Activated T-cell treated with anti-CD3 and anti-CD28 coated beads for 1 hour (primary cell): ENCODE results near the gene MAP3K12.

Experiments used
- DNase-seq: peaks from one replicate; pipeline ENCODE4 v3.0.0-alpha.2; 2020; ENCODE audit warnings: low read depth

MAP3K12 gene

GRCh38 chr12:53510181-53510812 is 11.0 kb upstream of the MAP3K12 start:
- DNase-seq: no peak

GRCh38 chr12:53508534-53509170 is 9.4 kb upstream of the MAP3K12 start:
- peak; percentile 73 for DNase-seq

DNA sequence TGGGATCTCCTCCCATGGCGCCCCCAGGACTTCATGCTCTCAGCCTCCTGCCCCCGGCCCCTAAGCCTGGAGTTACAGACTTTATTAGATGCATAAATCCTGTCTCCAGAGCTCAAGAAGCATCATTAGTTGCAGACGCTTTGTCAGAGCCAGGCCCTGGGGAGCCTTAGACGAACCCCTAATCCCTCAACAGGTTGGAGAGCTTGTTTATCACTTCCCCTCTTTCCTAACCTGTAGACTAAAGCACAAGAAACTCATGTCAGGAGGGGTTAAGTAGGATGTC is 8.3 kb upstream of the MAP3K12 start:
- no peak for DNase-seq

DNA sequence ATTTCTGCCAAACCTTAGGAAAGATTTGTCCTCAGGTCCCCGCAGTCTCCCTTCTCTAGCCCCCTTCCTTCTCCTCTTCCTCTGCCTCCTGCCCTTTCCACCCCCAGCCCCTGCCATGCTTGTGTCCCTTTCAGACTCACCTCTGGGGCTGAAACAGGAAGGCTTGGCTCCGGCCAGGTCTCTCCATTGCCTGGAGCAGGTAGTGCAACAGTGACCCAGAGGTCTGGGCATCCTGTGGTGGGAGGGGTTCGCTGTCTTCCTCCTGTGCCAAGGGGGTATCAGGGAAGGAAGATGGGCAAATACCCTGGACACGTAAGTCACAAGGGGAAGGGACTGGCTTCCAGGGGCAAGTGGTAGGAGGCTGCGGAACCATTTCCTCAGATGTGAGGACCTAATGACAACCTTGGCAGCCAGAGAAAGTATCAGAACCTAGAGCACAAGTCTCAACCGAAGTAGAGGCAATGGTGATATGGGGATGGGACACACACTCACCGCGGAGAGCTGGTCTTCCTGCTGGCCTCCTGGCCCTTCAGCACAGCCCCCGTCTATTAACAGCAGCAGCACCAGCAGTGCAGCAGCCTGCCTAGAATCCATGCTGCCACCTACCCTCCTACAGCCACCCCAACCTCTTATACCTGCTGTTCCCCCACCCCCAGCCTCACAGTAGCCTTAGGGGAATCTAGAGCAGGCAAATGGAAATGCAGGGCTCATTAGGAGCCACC is 7.8 kb upstream of the MAP3K12 start, which contains the start of gene NPFF:
Gene NPFF (minus strand): TSS at position 604 of the 722 bp plus-strand sequence. CDS start 10 bp downstream, at position 594.
- no peak for DNase-seq

DNA sequence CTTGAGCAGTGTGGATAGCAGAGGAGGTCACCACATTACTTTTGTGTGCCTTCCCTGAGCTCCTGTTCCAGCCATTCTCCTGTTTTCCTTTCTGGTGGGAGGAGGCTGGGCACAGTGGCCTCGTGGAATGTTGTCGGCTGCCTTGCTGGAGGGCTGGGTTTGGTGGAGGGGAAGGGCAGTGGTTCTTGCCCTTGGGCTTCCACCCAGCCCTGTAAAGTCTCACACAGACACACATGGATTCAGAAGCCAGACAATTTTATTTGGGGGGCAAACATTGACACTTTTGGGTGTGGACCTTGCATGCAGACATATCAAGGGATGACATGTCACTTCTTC is 7.2 kb upstream of the MAP3K12 start:
- no peak for DNase-seq

GRCh38 chr12:53505555-53506449 is 6.5 kb upstream of the MAP3K12 start:
- DNase-seq: no peak

- DNase-seq: no peak
Observed at GRCh38 chr12:53505086-53505485, 5.8 kb upstream of the MAP3K12 start.

GRCh38 chr12:53504004-53504920 is 5.0 kb upstream of the MAP3K12 start:
- DNase-seq: no peak

DNA sequence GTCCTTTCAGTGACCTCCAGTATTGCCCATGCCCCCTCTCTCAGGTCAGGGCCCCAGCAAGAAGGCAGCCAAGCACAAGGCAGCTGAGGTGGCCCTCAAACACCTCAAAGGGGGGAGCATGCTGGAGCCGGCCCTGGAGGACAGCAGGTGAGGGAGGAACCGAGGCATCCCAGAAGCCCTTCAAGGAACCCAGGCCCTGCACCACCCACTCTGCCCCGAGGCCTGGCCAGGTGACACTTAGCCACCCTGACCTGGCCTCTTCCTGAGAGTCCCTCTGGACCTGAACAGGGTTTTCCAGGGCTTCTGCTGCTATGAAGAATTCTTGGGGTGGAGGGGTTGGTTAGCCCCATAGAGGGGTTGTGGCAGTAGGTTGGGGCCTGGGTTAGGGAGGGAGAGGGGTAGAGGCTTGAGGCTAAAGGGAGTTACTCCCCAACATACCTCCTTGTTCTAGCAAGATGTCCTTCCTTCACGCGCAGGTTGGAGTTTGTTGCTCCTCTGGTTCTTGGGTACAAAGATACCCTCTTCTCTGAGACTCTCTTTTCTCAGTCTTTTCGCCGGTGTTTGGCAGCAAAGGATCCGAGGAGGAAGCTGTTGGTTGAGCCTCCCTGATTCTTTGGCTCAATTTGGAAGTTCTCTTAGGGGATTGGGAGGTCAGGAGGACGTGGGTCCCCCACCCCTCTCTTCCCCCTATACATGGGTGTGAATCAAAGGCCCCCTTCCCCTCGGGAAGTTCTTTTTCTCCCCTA is 3.9 kb upstream of the MAP3K12 start:
- no peak for DNase-seq

DNA sequence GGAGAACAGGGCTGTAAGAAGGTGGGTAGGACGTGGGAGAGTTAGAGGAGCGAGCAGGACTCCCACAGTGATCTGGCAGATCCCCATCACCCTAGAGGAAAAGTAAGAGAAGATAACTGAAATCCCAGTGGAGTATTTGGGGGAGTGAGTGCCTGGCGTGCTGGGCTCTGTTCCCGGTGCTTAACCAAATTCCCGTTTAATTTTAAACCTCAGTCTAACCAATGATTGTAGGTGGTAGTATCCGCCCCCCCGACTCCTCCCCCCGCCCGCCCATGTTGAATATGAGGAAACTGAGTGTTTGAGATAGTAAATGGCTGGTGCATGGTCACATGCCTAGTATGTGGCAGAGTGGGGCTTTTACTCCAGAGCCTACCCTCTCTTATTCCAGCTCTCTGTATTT is 3.1 kb upstream of the MAP3K12 start:
- DNase-seq: no peak

- no peak for DNase-seq
Observed at GRCh38 chr12:53501615-53502181, 2.4 kb upstream of the MAP3K12 start.

DNA sequence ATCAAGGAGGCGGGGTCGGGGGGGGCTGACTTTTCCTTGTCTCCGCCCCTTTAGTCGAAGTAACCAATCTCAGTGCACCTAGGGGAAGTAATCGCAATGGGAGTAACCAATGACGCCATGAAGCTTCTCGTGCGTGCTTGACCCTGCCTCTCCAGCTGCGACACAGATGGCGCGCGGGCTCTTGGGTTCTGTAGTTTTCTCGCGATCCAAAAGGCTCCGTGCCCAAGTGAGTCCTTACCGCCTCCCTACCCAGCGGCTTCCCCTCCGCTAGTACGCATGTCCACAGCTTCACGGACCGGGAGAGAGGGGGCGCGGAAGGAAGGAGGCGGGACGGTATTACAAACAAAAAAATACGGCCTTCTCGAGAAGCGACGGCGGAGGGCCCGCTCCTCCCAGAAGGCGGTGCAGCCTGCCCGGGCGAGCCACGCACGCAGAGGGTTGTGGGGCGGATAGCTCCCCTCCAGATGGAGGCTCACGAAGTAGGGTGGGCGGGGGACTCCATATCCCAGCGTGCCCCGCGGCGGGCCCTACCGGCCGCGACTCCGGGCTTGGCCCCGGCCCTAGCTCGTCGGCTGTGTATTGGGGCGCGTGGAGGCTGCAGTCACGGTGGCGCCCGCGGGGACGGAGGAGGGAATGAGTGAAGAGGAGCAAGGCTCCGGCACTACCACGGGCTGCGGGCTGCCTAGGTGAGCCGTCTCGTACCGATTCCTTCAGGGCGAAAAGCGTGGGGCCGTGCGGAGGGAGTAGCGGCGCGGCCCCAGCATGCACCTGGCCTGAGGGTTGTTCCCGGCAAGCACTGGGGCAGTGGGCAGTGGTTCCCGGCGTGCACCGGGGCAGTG is 1.7 kb upstream of the MAP3K12 start, which contains the start of gene TARBP2:
Gene TARBP2 (plus strand): TSS at position 508 of the 839 bp plus-strand sequence. CDS start 126 bp downstream, at position 634.
- peak; percentile 96 for DNase-seq

- no peak for DNase-seq
Observed at GRCh38 chr12:53500142-53500775, 1.0 kb upstream of the MAP3K12 start.

- DNase-seq: no peak
Observed at GRCh38 chr12:53498235-53498630, 1.0 kb downstream of the MAP3K12 start.

DNA sequence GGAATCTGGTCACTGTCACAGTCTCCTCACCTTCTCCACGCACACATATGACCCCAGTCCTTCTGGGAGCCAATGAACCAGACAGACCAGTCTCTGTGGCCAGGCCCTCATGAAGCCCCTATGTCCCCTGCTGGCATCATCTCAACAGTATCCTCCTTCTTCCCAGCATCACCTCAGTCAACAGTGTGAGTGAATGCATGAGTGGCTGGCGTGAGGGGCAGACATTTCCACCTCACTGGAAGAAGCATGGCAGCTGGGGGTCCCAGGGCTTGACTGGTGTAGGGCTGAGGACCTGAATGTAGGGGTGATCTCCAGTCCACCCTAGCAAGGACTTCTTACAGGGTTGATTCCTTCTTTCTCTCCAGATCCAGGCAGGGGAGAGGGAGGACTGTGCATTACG is 1.8 kb downstream of the MAP3K12 start:
- DNase-seq: no peak

GRCh38 chr12:53496752-53497032 is 2.6 kb downstream of the MAP3K12 start:
- no peak for DNase-seq

DNA sequence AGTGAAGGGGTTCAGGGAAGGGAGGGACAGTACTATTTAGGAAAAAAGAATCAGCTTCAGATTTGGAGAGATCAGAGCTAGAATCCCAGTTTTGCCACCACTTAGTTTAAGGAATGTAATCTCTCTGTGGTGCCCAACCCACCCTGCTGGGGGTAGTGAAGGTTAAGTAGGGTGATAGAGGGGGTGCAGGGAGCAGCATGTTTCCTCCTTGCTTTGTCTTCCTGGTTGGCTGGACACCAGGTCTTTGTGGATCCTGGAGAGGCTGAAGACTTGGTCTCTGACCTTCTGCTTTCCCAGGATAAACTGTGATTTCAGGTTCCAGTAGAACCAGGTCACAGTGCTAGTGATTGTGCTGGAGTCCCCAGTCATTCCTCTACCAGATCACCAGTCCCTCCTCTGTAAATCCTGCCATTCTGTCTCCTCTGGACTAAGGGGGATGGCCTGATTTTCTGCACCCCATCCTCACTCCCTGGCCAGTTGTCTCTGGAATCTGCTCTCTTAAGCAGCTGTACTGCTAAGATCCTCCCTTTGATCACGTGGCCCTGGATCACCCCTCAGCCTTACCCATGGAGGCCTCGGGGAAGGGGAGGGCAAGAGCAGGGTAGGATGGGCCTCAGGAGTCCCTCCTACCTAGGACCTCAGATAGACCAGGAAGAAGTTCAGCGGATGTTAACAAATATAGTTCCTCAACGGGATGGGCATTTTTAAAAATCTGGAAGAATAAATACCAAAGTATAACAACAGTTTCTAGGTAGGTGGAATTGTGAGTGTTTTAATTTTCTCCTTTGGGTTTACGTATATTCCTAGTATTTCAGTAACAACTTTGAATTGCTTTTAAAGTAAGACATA is 3.1 kb downstream of the MAP3K12 start:
- no peak for DNase-seq
